Mesendoderm (in vitro differentiated cells): ENCODE data around the gene TIMM17B.
"Not testable (repeated sequence)": the region's sequence is repeated elsewhere in the genome, so short reads cannot be mapped to it uniquely, and the experiment has no call there.

Source experiments
- DNase-seq: peaks from one replicate; pipeline ENCODE4 v3.0.0; 2013
- H2AK5ac ChIP-seq: 2 replicates; pipeline ENCODE4 v1.6.1; 2013; ENCODE audit warnings: low read length, inconsistent platforms
- H2BK120ac ChIP-seq: 2 replicates; pipeline ENCODE4 v1.6.1; 2013; ENCODE audit warnings: low read depth, mild to moderate bottlenecking, low read length, moderate library complexity, mixed read lengths
- H2BK15ac ChIP-seq: replicated peaks from 2 replicates; pipeline ENCODE4 v1.6.1; 2013; ENCODE audit warnings: low read depth, mild to moderate bottlenecking, moderate library complexity
- H2BK5ac ChIP-seq: 2 replicates; pipeline ENCODE4 v1.6.1; 2013; ENCODE audit warnings: low read length, inconsistent platforms
- H3K18ac ChIP-seq: 2 replicates; pipeline ENCODE4 v1.6.1; 2013; ENCODE audit warnings: mild to moderate bottlenecking, low read length, mixed read lengths
- H3K23ac ChIP-seq: one replicate; pipeline ENCODE4 v1.6.1; 2013; ENCODE audit warnings: low read length
- H3K27ac ChIP-seq: 2 replicates; pipeline ENCODE4 v1.5.1; 2013; ENCODE audit warnings: low read depth, mild to moderate bottlenecking, inconsistent platforms, low read length, moderate library complexity
- H3K27me3 ChIP-seq: 2 replicates; pipeline ENCODE4 v1.6.1; 2013; ENCODE audit warnings: low read length, control low read depth, mild to moderate bottlenecking, inconsistent platforms; ENCODE audit not compliant: insufficient read depth, poor library complexity
- H3K36me3 ChIP-seq: 2 replicates; pipeline ENCODE4 v1.6.1; 2013; ENCODE audit warnings: low read length, inconsistent platforms; ENCODE audit not compliant: control insufficient read depth, insufficient read depth
- H3K4ac ChIP-seq: one replicate; pipeline ENCODE4 v1.6.1; 2013; ENCODE audit warnings: low read depth, mild to moderate bottlenecking, low read length, moderate library complexity
- H3K4me1 ChIP-seq: 2 replicates; pipeline ENCODE4 v1.6.1; 2013; ENCODE audit warnings: low read depth, low read length, inconsistent platforms; ENCODE audit not compliant: control insufficient read depth
- H3K4me2 ChIP-seq: 2 replicates; pipeline ENCODE4 v1.6.1; 2013; ENCODE audit warnings: low read length
- H3K4me3 ChIP-seq: 2 replicates; pipeline ENCODE4 v1.5.1; 2013; ENCODE audit warnings: mild to moderate bottlenecking, low read length
- H3K56ac ChIP-seq: one replicate; pipeline ENCODE4 v1.6.1; 2013; ENCODE audit warnings: low read length
- H3K79me1 ChIP-seq: 2 replicates; pipeline ENCODE4 v1.6.1; 2013; ENCODE audit warnings: low read length, inconsistent platforms
- H3K79me2 ChIP-seq: 2 replicates; pipeline ENCODE4 v1.6.1; 2013; ENCODE audit warnings: mild to moderate bottlenecking, low read length; ENCODE audit not compliant: control insufficient read depth, insufficient read depth
- H3K9ac ChIP-seq: 2 replicates; pipeline ENCODE4 v1.6.1; 2013; ENCODE audit warnings: low read length, inconsistent platforms
- H4K5ac ChIP-seq: one replicate; pipeline ENCODE4 v1.6.1; 2013; ENCODE audit warnings: low read length
- H4K8ac ChIP-seq: one replicate; pipeline ENCODE4 v1.6.1; 2013; ENCODE audit warnings: low read depth, mild to moderate bottlenecking, control low read depth, low read length, moderate library complexity
- WGBS: extraction: QIAGEN DNeasy Blood & Tissue Kit; methylation state at CpG from one replicate; pipeline ENCODE4 v1.1.7; 2013; ENCODE audit warnings: low lambda C conversion rate, missing lambda C conversion rate; ENCODE audit not compliant: insufficient coverage; ENCODE audit errors: extremely low coverage; 5-methylcytosine and 5-hydroxymethylcytosine counted together

The TIMM17B gene

DNA sequence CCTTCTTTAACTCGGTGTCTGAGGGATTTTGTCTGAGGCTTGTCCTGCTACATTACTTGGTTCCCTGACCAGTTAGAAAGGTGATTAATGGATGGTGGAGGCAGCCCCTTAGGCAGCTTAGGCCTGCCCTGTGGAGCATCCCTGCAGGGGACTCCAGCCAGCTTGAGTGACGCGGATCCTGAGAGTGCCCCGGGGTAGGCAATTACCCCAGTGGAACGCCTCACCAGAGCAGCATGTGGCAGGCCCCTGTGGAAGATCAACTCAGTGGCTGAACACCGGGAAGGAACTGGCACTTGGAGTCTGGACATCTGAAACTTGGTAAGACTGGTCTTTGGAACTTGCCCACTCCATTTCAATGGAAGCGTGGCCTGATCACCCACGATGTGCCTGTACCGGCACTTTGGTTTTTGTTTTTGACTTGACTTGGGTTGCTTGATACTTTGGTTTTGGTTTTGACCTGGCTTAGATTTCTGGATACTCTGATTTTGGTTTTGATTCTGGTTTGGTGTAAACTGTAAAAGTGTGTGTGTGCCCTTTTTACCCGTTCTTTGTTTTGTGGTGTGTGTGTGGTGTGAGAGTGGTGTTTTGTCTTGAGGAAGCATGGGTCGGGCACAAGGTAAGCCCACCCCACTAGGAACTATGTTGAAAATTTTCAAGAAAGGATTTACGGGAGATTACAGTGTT, 43.3 kb downstream of the TIMM17B start:
- not testable (repeated sequence) for H3K4me3 ChIP-seq, H2BK5ac ChIP-seq, H3K4ac ChIP-seq, DNase-seq, H2BK120ac ChIP-seq, H3K36me3 ChIP-seq, H3K79me2 ChIP-seq, H3K18ac ChIP-seq, H3K4me2 ChIP-seq, H4K8ac ChIP-seq, H3K27me3 ChIP-seq, H2AK5ac ChIP-seq, H2BK15ac ChIP-seq, H3K27ac ChIP-seq, H3K23ac ChIP-seq, H3K56ac ChIP-seq, H3K4me1 ChIP-seq, H4K5ac ChIP-seq, H3K79me1 ChIP-seq, H3K9ac ChIP-seq
- WGBS: no CpG with 5 or more reads among the region's 12 CpGs

DNA sequence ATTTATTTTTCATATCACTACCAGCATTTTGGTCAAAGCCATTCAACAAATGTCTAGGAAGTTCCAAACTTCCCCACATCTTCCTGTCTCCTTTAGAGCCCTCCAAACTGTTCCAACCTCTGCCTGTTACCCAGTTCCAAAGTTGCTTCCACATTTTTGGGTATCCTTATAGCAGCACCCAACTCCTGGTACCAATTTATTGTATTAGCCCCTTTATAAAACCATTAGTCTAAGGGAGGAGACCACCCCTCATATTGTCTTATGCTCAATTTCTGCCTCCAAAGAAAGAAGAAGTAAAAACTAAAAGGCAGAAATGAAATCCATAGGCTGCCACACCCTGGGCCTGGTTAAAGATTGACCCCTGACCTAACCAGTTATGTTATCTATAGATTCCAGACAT, 44.1 kb downstream of the TIMM17B start:
- H3K4me1 ChIP-seq, H3K9ac ChIP-seq, H2AK5ac ChIP-seq, H3K4me3 ChIP-seq, H2BK5ac ChIP-seq, H3K18ac ChIP-seq, H4K5ac ChIP-seq, DNase-seq, H3K27me3 ChIP-seq, H3K27ac ChIP-seq, H3K23ac ChIP-seq, H2BK120ac ChIP-seq, H4K8ac ChIP-seq, H3K79me2 ChIP-seq, H3K79me1 ChIP-seq, H3K4me2 ChIP-seq, H3K36me3 ChIP-seq, H3K4ac ChIP-seq, H2BK15ac ChIP-seq, H3K56ac ChIP-seq: not testable (repeated sequence)

DNA sequence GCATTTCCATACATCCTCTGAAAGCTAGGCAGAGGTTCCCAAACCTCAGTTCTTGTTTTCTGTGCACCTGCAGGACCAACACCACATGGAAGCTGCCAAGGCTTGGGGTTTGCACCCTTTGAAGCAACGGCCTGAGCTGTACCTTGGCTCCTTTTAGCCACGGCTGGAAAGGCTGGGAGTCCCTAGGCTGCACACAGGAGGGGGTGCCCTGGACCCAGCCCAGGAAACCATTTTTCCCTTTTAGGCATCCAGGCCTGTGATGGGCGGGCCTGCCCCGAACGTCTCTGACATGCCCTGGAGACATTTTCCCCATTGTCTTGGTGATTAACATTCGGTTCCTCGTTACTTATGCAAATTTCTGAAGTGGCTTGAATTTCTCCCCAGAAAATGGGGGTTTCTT, 44.7 kb downstream of the TIMM17B start:
- H3K79me2 ChIP-seq: no peaks in the 10 kb centered on the region
- WGBS: no CpG with 5 or more reads among the region's 7 CpGs
- H3K79me1 ChIP-seq: no peaks in the 10 kb centered on the region
- H2BK120ac ChIP-seq: no peak overlapping the region
- no peak overlapping the region for H3K18ac ChIP-seq
- no peaks in the 10 kb centered on the region for H3K36me3 ChIP-seq
- no peak overlapping the region for H3K4me2 ChIP-seq
- H2BK15ac ChIP-seq: no peak overlapping the region
- H3K23ac ChIP-seq: no peak overlapping the region
- H3K4me1 ChIP-seq: no peaks in the 10 kb centered on the region
- H3K9ac ChIP-seq: no peak overlapping the region
- DNase-seq: no peak
- H3K56ac ChIP-seq: no peak overlapping the region
- H3K27ac ChIP-seq: no peak overlapping the region
- no peak overlapping the region for H4K5ac ChIP-seq
- H4K8ac ChIP-seq: no peak overlapping the region
- no peak overlapping the region for H3K4ac ChIP-seq
- no peak overlapping the region for H2BK5ac ChIP-seq
- no peaks in the 10 kb centered on the region for H3K27me3 ChIP-seq
- H3K4me3 ChIP-seq: no peak overlapping the region
- no peak overlapping the region for H2AK5ac ChIP-seq

DNA sequence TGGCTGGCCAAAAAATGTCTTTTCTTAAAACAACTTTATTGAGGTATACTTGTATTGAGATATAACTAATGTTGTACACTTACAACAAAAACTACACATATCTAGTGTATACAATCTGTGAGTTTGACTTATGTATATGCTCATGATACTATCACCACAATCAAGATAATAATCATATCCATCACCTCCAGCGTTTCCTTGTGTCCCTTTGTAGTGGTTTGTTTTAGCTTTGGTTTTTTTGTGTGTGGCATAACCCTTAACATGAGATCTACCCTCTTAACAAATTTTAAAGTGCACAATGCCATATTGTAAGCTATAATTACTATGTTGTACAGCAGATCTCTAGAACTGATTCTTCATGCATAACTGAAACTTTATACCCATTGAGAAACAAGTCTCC, 48.7 kb downstream of the TIMM17B start:
- Histone ChIP-seq H2AK5ac (no peak overlapping the region), H3K4me3 (no peak overlapping the region), H2BK15ac (no peak overlapping the region), H3K9ac (no peak overlapping the region), H3K79me2 (no peaks in the 10 kb centered on the region), H4K5ac (no peak overlapping the region), H3K56ac (no peak overlapping the region), H3K79me1 (no peaks in the 10 kb centered on the region), H3K23ac (no peak overlapping the region), H2BK120ac (no peak overlapping the region), H3K4me1 (no peaks in the 10 kb centered on the region), H3K36me3 (no peaks in the 10 kb centered on the region), H3K27ac (no peak overlapping the region), H2BK5ac (no peak overlapping the region), H3K18ac (no peak overlapping the region), H3K4me2 (no peak overlapping the region), H3K27me3 (no peaks in the 10 kb centered on the region), H4K8ac (no peak overlapping the region), H3K4ac (no peak overlapping the region)
- WGBS: no CpG with 5 or more reads among the region's 1 CpG
- DNase-seq: no peak
